Naive thymus-derived CD4-positive, alpha-beta T cell (primary cell): Measurements from ENCODE around the gene TPP1. TPM values are rescaled to one million over a fixed set of nuclear protein-coding genes. Genes with fewer than 3 reads are reported as not detected.

Source experiments
- ATAC-seq: fragments of 150-1000 bp; cut with Tn5 transposase; 2 replicates; pipeline ENCODE4 v1.10.0; 2021; ENCODE audit warnings: mild to moderate bottlenecking, moderate library complexity
- CTCF ChIA-PET: fragments of 350-600 bp; sonication (Branson Sonifier 250); formaldehyde crosslinking; loops from one replicate; lab custom pipeline; 2021; ENCODE audit warnings: antibody characterized with exemption; lab: Charles Lee
- POLR2A ChIA-PET: fragments of 350-600 bp; sonication (Branson Sonifier 250); formaldehyde crosslinking; loops from one replicate; lab custom pipeline; 2021; ENCODE audit warnings: antibody characterized with exemption, inconsistent platforms; lab: Charles Lee
- DNase-seq, 9 donors: peaks; one replicate each; pipeline versions ENCODE4 v3.0.0 to v3.0.0-alpha.2; 2020 to 2022; ENCODE audit warnings: mixed read lengths in 1 of 9
- H3K27ac ChIP-seq: one replicate; pipeline ENCODE4 v1.7.0; 2013; ENCODE audit warnings: mild to moderate bottlenecking, low read depth, low read length, moderate library complexity
- H3K27me3 ChIP-seq, 2 donors: one replicate each; pipeline ENCODE4 v1.7.0; 2013; ENCODE audit warnings: low read length in 2 of 2, mild to moderate bottlenecking in 2 of 2, moderate library complexity in 2 of 2; ENCODE audit not compliant: control insufficient read depth in 2 of 2, insufficient read depth in 2 of 2
- H3K36me3 ChIP-seq, 3 experiments: 1 replicate in 2 of 3; 2 replicates in 1 of 3; pipeline ENCODE4 v1.7.0; 2013; ENCODE audit warnings: low read length in 3 of 3, mild to moderate bottlenecking in 3 of 3, moderate library complexity in 1 of 3; ENCODE audit not compliant: insufficient read depth in 3 of 3, control insufficient read depth in 2 of 3
- H3K4me1 ChIP-seq, 2 donors: one replicate each; pipeline ENCODE4 v1.7.0; 2013; ENCODE audit warnings: low read length in 2 of 2, mild to moderate bottlenecking in 2 of 2, moderate library complexity in 1 of 2; ENCODE audit not compliant: control insufficient read depth in 2 of 2, insufficient read depth in 2 of 2
- H3K4me3 ChIP-seq: 2 replicates; pipeline ENCODE4 v1.7.0; 2013; ENCODE audit warnings: mild to moderate bottlenecking, low read length
- H3K9me3 ChIP-seq, 3 experiments: 1 replicate in 2 of 3; 2 replicates in 1 of 3; pipeline ENCODE4 v1.7.0; 2013; ENCODE audit warnings: low read length in 3 of 3; ENCODE audit not compliant: control insufficient read depth in 2 of 3
- H3K27ac Mint-ChIP-seq, 9 donors: one replicate each; pipeline ENCODE4 v1.8.0; 2020 to 2022; ENCODE audit warnings: mixed read lengths in 9 of 9, mild to moderate bottlenecking in 8 of 9, moderate library complexity in 5 of 9, inconsistent platforms in 2 of 9
- H3K27me3 Mint-ChIP-seq, 5 donors: one replicate each; pipeline ENCODE4 v1.8.0; 2021 to 2022; ENCODE audit warnings: mixed read lengths in 5 of 5, mild to moderate bottlenecking in 1 of 5
- H3K36me3 Mint-ChIP-seq, 5 donors: one replicate each; pipeline ENCODE4 v1.8.0; 2020 to 2022; ENCODE audit warnings: mixed read lengths in 5 of 5, mild to moderate bottlenecking in 3 of 5, inconsistent platforms in 1 of 5
- H3K4me1 Mint-ChIP-seq, 7 donors: one replicate each; pipeline ENCODE4 v1.8.0; 2020 to 2022; ENCODE audit warnings: mixed read lengths in 7 of 7, mild to moderate bottlenecking in 3 of 7, inconsistent platforms in 1 of 7
- H3K4me3 Mint-ChIP-seq, 10 donors: one replicate each; pipeline ENCODE4 v1.8.0; 2020 to 2022; ENCODE audit warnings: mild to moderate bottlenecking in 10 of 10, mixed read lengths in 10 of 10, moderate library complexity in 6 of 10, inconsistent platforms in 2 of 10
- H3K9me3 Mint-ChIP-seq, 11 donors: one replicate each; pipeline ENCODE4 v1.8.0; 2020 to 2022; ENCODE audit warnings: mixed read lengths in 11 of 11, mild to moderate bottlenecking in 4 of 11, inconsistent platforms in 1 of 11, moderate library complexity in 1 of 11
- intact Hi-C, 2 donors: fragments of 100-400 bp; cut with micrococcal nuclease; formaldehyde crosslinking; loops; one replicate each; pipeline ENCODE4 v1.15.1; 2023
- polyA plus RNA-seq, 2 donors: library from polyadenylated mRNA; unstranded; fragments of 300-500 nt; fragmentation: Illumina TruSeq; gene quantifications; one replicate each; pipeline ENCODE4 v1.2.3, GENCODE V29; 2021
- total RNA-seq, 6 experiments: library from RNA in 5 of 6; stranded (reverse) in 5 of 6; gene quantifications; 1 replicate in 5 of 6; 2 replicates in 1 of 6; pipeline ENCODE4 v1.2.3 and lab custom pipeline; 2021 to 2026

The TPP1 gene
- total and polyA plus RNA-seq, 7 experiments from 2014 or later = 49.9 to 160 (median 116) TPM

DNA sequence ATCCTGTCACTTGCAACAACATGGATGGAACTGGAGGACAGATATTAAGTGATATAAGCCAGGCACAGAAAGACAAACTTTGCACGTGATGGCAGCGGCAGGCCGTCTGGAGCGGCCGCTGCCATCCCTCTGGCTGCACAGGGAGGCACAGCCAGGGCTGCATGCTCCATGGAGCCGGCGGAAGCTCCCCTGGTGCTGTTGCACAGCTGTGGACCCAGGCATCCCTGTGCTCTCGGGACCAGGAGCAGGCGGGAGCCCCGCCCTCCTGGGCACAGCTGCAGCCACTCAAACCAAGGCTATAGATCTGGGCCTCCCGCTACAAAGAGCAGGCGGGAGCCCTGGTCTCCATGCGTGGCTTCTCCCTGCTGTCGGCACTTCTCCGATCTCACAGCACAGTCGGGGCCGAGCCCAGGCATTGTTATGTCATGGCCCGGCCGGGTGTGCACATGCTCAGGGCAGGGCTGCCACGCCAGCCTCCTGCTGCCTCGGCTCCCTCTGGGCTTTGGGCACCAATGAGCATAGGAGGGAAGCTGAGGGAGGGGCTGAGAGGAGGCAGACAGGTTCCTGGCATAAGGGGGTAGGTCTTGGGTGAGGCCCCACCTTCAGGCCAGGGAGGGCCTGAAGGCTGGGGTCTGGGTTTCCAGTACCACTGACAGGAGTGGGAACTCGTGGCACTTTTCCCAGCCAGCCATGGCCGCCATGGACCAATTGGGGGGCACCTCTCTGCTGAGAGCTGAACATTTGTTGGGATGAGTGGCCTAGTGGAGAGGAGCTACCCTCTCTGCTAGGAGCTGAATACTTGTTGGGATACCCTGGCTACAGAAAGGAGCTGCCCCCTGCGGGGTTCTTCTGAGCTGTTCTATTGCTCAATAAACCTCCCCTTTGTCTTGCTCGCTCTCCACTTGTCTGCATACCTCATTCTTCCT, 32.5 kb downstream of the TPP1 start:
- no peak overlapping the region for H3K27ac ChIP-seq
- ATAC-seq = no peak
- no peak overlapping the region for H3K4me3 ChIP-seq
- intact Hi-C loops = no loop called here
- peaks cover 25 to 53% (median 38%) of the 10 kb centered on the region in 5 donors for H3K36me3 Mint-ChIP-seq
- CTCF ChIA-PET = no interaction called here
- no peaks in the 10 kb centered on the region for H3K4me1 ChIP-seq
- peaks cover 0 to 8% (median under 1%) of the 10 kb centered on the region in 7 donors for H3K4me1 Mint-ChIP-seq
- no peaks in the 10 kb centered on the region for H3K27me3 Mint-ChIP-seq
- no peak overlapping the region for H3K27ac Mint-ChIP-seq
- DNase-seq = no peak
- POLR2A ChIA-PET = no interaction called here
- H3K36me3 ChIP-seq = peaks cover 0 to 2% (median 0%) of the 10 kb centered on the region in 3 experiments
- peaks cover 0 to 14% (median 4%) of the 10 kb centered on the region in 3 experiments for H3K9me3 ChIP-seq
- peaks cover 8 to 31% (median 23%) of the 10 kb centered on the region in 11 donors for H3K9me3 Mint-ChIP-seq
- H3K4me3 Mint-ChIP-seq = no peak overlapping the region
- no peaks in the 10 kb centered on the region for H3K27me3 ChIP-seq

DNA sequence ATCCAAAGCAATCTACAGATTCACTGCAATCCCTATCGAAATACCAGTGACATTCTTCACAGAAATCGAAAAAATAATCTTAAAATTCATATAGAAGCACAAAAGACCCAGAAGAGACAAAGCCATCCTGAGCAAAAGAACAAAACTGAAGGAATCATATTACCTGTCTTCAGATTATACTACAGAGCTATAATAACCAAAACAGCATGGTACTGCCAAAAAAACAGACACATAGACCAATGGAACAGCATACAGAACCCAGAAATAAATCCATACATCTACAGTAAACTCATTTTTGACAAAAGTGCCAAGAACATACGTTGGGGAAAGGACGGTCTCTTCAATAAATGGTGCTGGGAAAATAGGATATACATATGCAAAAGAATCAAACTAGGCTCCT, 34.7 kb downstream of the TPP1 start:
- Histone ChIP-seq H3K4me1 (no peaks in the 10 kb centered on the region), H3K9me3 (peaks cover 0 to 14% (median 4%) of the 10 kb centered on the region in 3 experiments), H3K27me3 (no peaks in the 10 kb centered on the region), H3K4me3 (no peak overlapping the region), H3K36me3 (no peaks in the 10 kb centered on the region), H3K27ac (no peak overlapping the region)
- Mint-ChIP-seq H3K4me3 (no peak overlapping the region), H3K9me3 (peaks cover 8 to 36% (median 23%) of the 10 kb centered on the region in 11 donors), H3K27me3 (no peaks in the 10 kb centered on the region), H3K36me3 (peaks cover 27 to 57% (median 44%) of the 10 kb centered on the region in 5 donors), H3K4me1 (peaks cover 0 to 6% (median 0%) of the 10 kb centered on the region in 7 donors), H3K27ac (no peak overlapping the region)
- intact Hi-C loops = no loop called here
- DNase-seq = no peak
- no peak for ATAC-seq
- ChIA-PET POLR2A (no interaction called here), CTCF (no interaction called here)

DNA sequence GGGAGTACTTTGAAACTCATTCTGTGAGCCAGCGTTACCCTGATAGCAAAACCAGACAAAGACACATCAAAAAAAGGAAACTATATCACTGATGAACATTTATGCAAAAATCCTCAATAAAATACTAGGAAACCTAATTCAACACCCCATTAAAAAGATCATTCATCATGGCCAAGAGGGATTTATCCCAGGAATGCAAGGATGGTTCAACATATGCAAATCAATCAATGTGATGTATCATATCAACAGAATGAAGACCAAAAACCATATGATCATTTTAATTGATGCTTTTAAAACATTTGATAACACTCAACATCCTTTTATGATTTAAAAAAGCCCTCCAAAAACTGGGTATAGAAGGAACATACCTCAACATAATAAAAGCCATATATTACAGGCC, 35.6 kb downstream of the TPP1 start:
- H3K9me3 ChIP-seq = peaks cover 0 to 14% (median 4%) of the 10 kb centered on the region in 3 experiments
- no peaks in the 10 kb centered on the region for H3K4me1 ChIP-seq
- no peak overlapping the region for H3K4me3 ChIP-seq
- intact Hi-C loops = no loop called here
- DNase-seq (no peak), ATAC-seq (no peak)
- ChIA-PET POLR2A (no interaction called here), CTCF (no interaction called here)
- H3K27ac Mint-ChIP-seq = no peak overlapping the region
- no peak overlapping the region for H3K4me3 Mint-ChIP-seq
- no peaks in the 10 kb centered on the region for H3K27me3 ChIP-seq
- peaks cover 8 to 36% (median 23%) of the 10 kb centered on the region in 11 donors for H3K9me3 Mint-ChIP-seq
- H3K4me1 Mint-ChIP-seq = peaks cover 0 to 6% (median under 1%) of the 10 kb centered on the region in 7 donors
- H3K36me3 Mint-ChIP-seq = peaks cover 27 to 57% (median 44%) of the 10 kb centered on the region in 5 donors
- no peak overlapping the region for H3K27ac ChIP-seq
- no peaks in the 10 kb centered on the region for H3K27me3 Mint-ChIP-seq
- no peaks in the 10 kb centered on the region for H3K36me3 ChIP-seq

DNA sequence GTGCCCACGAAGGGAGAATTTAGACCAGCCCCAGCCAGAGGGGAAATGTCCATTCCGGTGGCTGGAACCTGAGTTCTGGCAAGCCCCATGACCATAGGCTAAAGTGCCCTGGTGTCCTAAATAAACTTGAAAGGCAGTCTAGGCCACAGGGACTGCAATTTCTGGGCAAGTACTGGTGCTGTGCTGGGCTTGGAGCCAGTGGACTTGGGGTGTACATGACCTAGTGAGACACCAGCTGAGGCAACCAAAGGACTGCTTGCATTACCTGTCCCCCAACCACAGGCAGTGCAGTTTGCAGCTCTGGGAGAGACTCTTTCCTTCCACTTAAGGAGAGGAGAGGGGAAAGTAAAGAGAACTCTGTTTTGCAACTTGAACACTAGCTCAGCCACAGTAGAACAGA, 39.5 kb downstream of the TPP1 start:
- Mint-ChIP-seq H3K27ac (no peak overlapping the region), H3K9me3 (peaks cover 6 to 32% (median 21%) of the 10 kb centered on the region in 11 donors), H3K27me3 (no peaks in the 10 kb centered on the region), H3K4me1 (peaks cover 0 to 12% (median 4%) of the 10 kb centered on the region in 7 donors), H3K36me3 (peaks cover 23 to 46% (median 37%) of the 10 kb centered on the region in 5 donors), H3K4me3 (no peak overlapping the region)
- POLR2A ChIA-PET = interaction anchor here (1.2 kb wide), 1 partner anchor 32 kb away, joined by 4 read pairs; the partner anchor contains the start of gene TAF10
- H3K4me3 ChIP-seq = no peak overlapping the region
- ATAC-seq (no peak), DNase-seq (no peak)
- H3K9me3 ChIP-seq = peaks cover 0 to 12% (median 4%) of the 10 kb centered on the region in 3 experiments
- H3K4me1 ChIP-seq = no peaks in the 10 kb centered on the region
- H3K27me3 ChIP-seq = no peaks in the 10 kb centered on the region
- H3K27ac ChIP-seq = no peak overlapping the region
- CTCF ChIA-PET = no interaction called here
- intact Hi-C loops = no loop called here
- H3K36me3 ChIP-seq = no peaks in the 10 kb centered on the region

DNA sequence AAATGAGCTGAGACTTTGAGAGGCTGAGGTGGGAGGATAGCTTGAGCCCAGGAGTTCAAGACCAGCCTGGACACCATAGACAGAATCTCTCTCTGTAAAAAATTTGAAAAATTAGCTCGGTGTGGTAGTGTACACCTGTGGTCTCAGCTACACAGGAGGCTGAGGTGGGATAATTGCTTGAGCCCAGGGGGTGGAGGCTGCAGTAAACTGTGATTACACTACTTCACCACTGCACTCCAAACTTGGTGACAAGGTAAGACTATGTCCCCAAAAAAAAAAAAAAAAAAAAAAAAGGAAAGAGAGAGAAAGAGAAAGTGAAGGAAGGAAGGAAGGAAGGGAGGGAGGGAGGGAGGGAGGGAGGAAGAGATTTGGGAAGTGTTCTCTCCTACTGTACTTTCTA, 41.1 kb downstream of the TPP1 start:
- H3K27me3 ChIP-seq = no peaks in the 10 kb centered on the region
- Mint-ChIP-seq H3K27ac (no peak overlapping the region), H3K36me3 (peaks cover 8 to 35% (median 27%) of the 10 kb centered on the region in 5 donors), H3K27me3 (no peaks in the 10 kb centered on the region), H3K4me1 (peaks cover 0 to 12% (median 4%) of the 10 kb centered on the region in 7 donors), H3K4me3 (no peak overlapping the region), H3K9me3 (peaks cover 1 to 17% (median 5%) of the 10 kb centered on the region in 11 donors)
- no peaks in the 10 kb centered on the region for H3K4me1 ChIP-seq
- no peak for ATAC-seq
- no peak for DNase-seq
- no peak overlapping the region for H3K27ac ChIP-seq
- H3K36me3 ChIP-seq = no peaks in the 10 kb centered on the region
- intact Hi-C loops = no loop called here
- POLR2A ChIA-PET = no interaction called here
- CTCF ChIA-PET = interaction anchor here (0.7 kb wide), 1 partner anchor 931 kb away, joined by 3 read pairs; no protein-coding TSS in a partner anchor
- no peaks in the 10 kb centered on the region for H3K9me3 ChIP-seq
- no peak overlapping the region for H3K4me3 ChIP-seq

DNA sequence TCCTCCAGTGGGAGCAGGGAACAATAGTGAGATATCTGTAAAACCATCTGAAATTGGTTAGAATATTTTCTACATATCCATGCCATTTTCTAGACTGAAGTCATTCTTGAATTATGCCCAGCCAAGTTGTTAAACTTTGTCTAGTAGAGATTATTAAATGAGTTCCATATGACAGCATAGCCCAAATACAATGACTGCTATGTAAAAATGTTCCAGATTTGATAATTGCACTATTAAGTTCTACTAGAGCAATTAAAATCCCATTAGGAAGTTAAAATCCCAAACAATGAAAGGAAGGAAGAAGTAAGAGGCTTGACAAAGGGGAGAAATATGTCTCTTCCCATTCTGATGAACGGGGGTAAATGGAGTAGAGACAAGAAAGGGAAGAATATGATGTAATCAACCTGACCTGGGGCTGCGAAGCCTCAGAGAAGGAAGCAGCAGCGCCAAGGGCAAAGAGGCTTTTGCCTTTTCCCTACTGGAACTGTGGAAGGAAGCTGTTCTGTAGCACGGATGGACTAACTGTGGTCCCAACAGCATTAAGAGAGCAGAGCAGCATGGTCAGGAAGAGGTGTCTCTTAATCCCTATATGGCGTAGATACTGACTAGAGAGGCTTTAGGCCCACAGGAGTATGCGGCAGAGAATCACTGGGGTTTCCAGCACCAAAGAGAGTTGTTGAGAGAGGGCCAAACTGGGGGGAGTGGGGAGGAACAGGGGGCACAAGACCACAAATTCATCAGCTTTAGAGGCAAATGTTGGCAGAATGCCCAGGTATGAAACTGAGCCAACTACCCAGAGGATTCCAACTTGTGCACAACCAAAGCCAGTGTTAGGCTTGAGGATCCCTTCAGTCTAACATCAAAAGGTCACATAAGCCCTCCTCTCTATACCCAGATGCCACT, 42.5 kb downstream of the TPP1 start:
- intact Hi-C loops = no loop called here
- H3K9me3 ChIP-seq = no peaks in the 10 kb centered on the region
- CTCF ChIA-PET = no interaction called here

More for the DNA sequence above, 42.5 kb downstream of the TPP1 start:
- no peaks in the 10 kb centered on the region for H3K36me3 ChIP-seq
- no peak for DNase-seq
- H3K27ac ChIP-seq = no peak overlapping the region
- peaks cover 5 to 36% (median 27%) of the 10 kb centered on the region in 5 donors for H3K36me3 Mint-ChIP-seq
- no peak for ATAC-seq
- H3K4me1 ChIP-seq = no peaks in the 10 kb centered on the region
- H3K9me3 Mint-ChIP-seq = peaks cover 0 to 5% (median 0%) of the 10 kb centered on the region in 11 donors
- H3K4me3 Mint-ChIP-seq = no peak overlapping the region
- no peaks in the 10 kb centered on the region for H3K27me3 ChIP-seq
- POLR2A ChIA-PET = no interaction called here
- no peak overlapping the region for H3K4me3 ChIP-seq
- peaks cover 0 to 12% (median 4%) of the 10 kb centered on the region in 7 donors for H3K4me1 Mint-ChIP-seq
- H3K27me3 Mint-ChIP-seq = no peaks in the 10 kb centered on the region
- H3K27ac Mint-ChIP-seq = peak overlapping the region in 1 of 9 donors; percentile 2
